Lower leg skin (tissue), 4 donors: ENCODE results near the gene SLC25A11. TPM values are rescaled to one million over a fixed set of nuclear protein-coding genes. Genes with fewer than 3 reads are reported as not detected.

Experiments
- DNase-seq, 2 donors: peaks; one replicate each; pipeline ENCODE4 v3.0.0-alpha.2; 2019; ENCODE audit warnings: low spot score in 2 of 2
- H3K4me3 ChIP-seq: fragments of 200-600 bp; sonication (generic); 2 replicates; pipeline ENCODE4 v1.5.1; 2017; ENCODE audit warnings: mild to moderate bottlenecking, low read depth; ENCODE audit not compliant: poor library complexity, severe bottlenecking
- CTCF ChIP-seq, 3 donors: fragments of 450-650 bp; IDR thresholded peaks; one replicate each; pipeline ENCODE4 v1.5.1; 2016; ENCODE audit warnings: antibody characterized with exemption in 3 of 3, mild to moderate bottlenecking in 3 of 3, moderate library complexity in 2 of 3
- POLR2A ChIP-seq, 2 donors: fragments of 450-650 bp; IDR thresholded peaks; one replicate each; pipeline ENCODE4 v1.6.1; 2016 to 2017; ENCODE audit warnings: antibody characterized with exemption in 2 of 2, mild to moderate bottlenecking in 1 of 2, moderate library complexity in 1 of 2
- WGBS, 2 donors: methylation state at CpG; one replicate each; pipeline ENCODE4 v1.1.5; 2018; 5-methylcytosine and 5-hydroxymethylcytosine counted together
- intact Hi-C: fragments of 100-400 bp; cut with DNase I; formaldehyde crosslinking; loops from one replicate; pipeline ENCODE4 v1.15.0; 2023; ENCODE audit warnings: low total_unique reads
- total RNA-seq, 4 donors: library from RNA; depleted of rRNA; stranded (reverse); fragments of >200 nt; gene quantifications; one replicate each; pipeline ENCODE4 v1.1.0, GENCODE V29; 2016

SLC25A11 gene
- total RNA-seq, 4 donors from 2014 or later, result 35.5 to 87.7 (median 59.2) TPM

GRCh38 chr17:4896332-4897197, 43.3 kb downstream of the SLC25A11 start:
- intact Hi-C loops, result no loop called here

GRCh38 chr17:4895657-4896331, 44.1 kb downstream of the SLC25A11 start:
- WGBS, 2 donors, result 69 to 73% methylated on average over 26 to 27 of the region's 27 CpGs
- H3K4me3 ChIP-seq, result no peak overlapping the region
- no peak for DNase-seq
- TF ChIP-seq CTCF (IDR thresholded peaks at IDR 0.05) (no peak), POLR2A (IDR thresholded peaks at IDR 0.05) (no peak)
- intact Hi-C loops, result no loop called here

More at GRCh38 chr17:4896332-4897197, 43.3 kb downstream of the SLC25A11 start:
- H3K4me3 ChIP-seq, result no peak overlapping the region
- TF ChIP-seq POLR2A (IDR thresholded peaks at IDR 0.05), result no peak
- no peak for TF ChIP-seq CTCF (IDR thresholded peaks at IDR 0.05)
- 80 to 88% methylated on average over 20 to 21 of the region's 27 CpGs for WGBS, 2 donors
- DNase-seq, result no peak

- intact Hi-C loops, result no loop called here
Measured at GRCh38 chr17:4895121-4895520, 44.7 kb downstream of the SLC25A11 start.

DNA sequence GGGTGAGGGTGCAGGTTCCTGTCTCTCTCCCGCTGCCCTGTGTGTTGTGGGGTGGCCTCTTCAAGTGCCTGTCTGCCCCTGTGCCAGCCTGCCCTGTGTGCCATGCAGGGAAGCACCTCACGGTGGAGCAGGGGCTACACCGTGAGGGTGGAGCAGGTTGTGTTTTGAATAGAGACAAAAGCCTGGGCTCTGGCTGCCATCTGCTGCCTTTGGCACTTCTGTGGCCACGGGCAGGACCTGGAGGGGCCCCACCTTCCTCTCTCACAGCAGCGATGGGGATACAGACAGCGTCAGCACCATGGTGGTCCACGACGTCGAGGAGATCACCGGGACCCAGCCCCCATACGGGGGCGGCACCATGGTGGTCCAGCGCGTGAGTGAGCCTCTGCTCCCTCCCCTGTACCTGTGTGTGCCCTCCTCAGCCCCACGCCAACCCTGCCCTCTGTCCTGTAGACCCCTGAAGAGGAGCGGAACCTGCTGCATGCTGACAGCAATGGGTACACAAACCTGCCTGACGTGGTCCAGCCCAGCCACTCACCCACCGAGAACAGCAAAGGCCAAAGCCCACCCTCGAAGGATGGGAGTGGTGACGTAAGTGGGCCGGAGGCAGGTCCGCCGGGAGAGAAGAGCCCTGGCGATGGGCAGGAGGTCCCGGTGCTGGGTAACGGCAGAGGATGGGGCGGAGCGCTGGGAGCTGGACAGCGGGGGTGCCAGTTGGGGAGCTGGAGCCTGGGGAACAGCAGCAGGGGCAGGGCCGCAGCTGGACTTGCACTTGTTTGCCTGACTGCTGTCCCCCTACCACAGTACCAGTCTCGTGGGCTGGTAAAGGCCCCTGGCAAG, 45.9 kb downstream of the SLC25A11 start:
- 84 to 89% methylated on average over 31 of the region's 31 CpGs for WGBS, 2 donors
- intact Hi-C loops, result no loop called here
- no peak for TF ChIP-seq CTCF (IDR thresholded peaks at IDR 0.05)
- TF ChIP-seq POLR2A (IDR thresholded peaks at IDR 0.05), result no peak
- DNase-seq, result no peak
- no peak overlapping the region for H3K4me3 ChIP-seq

More at GRCh38 chr17:4895121-4895520, 44.7 kb downstream of the SLC25A11 start:
- 90 to 94% methylated on average over 5 to 13 of the region's 13 CpGs for WGBS, 2 donors
- H3K4me3 ChIP-seq, result no peak overlapping the region
- DNase-seq, result no peak
- TF ChIP-seq POLR2A (IDR thresholded peaks at IDR 0.05) (no peak), CTCF (IDR thresholded peaks at IDR 0.05) (no peak)

DNA sequence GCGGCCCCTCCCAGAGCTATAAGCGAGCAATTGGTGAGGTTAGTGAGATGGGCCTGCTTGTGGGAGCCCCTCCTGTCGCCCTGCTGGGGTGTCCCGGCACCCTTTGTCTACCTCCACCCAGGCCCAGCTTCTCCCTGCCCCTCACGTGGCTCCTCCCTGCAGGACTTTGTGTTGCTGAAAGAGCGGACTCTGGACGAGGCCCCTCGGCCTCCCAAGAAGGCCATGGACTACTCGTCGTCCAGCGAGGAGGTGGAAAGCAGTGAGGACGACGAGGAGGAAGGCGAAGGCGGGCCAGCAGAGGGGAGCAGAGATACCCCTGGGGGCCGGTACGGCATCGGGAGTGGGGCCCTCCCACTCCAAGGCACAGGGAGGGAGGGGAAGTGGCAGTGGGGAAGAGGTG, 46.6 kb downstream of the SLC25A11 start:
- WGBS, 2 donors, result 88 to 89% methylated on average over 18 of the region's 18 CpGs
- TF ChIP-seq POLR2A (IDR thresholded peaks at IDR 0.05) (no peak), CTCF (IDR thresholded peaks at IDR 0.05) (no peak)
- no peak overlapping the region for H3K4me3 ChIP-seq
- DNase-seq, result no peak
- intact Hi-C loops, result no loop called here
